Breast epithelium (tissue), 3 donors: ENCODE measurements around the gene PGA5.

Experiments used
- POLR2A ChIP-seq: fragments of 450-650 bp; IDR thresholded peaks from one replicate; pipeline ENCODE4 v1.6.1; 2016; ENCODE audit warnings: antibody characterized with exemption, mild to moderate bottlenecking, moderate library complexity
- POLR2AphosphoS5 ChIP-seq, 3 donors: sonication (generic); formaldehyde crosslinking; IDR thresholded peaks; one replicate each; pipeline ENCODE4 v1.6.1; 2017; ENCODE audit warnings: antibody characterized with exemption in 3 of 3
- TF ChIP-seq, protein P1 (sequence below), 3 donors: fragments of 450-650 bp; IDR thresholded peaks; one replicate each; pipeline ENCODE4 v1.5.1; 2016 to 2017; ENCODE audit warnings: antibody characterized with exemption in 3 of 3, mild to moderate bottlenecking in 3 of 3, moderate library complexity in 3 of 3

DNA sequence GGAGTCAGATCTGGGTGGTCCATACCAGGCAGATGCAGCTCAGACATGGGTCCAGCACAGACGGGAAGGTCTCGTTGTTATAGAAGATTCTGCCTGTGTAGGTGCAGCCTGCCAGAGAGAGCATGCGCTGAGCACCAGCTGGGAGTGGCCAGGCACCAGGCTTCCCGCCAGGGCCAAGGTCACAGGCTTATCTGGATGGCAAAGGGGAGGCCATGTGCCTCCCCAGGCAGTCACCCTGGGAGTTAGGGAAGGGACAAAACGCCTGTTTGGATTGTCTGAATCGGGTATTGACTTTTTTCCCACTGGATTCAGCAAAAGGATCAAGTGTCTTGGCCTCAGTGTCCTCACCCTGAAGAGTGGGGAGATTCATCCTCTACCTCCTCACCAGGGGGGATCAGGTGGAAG lies 26.5 kb downstream of the PGA5 start:
- TF ChIP-seq, protein P1, sequence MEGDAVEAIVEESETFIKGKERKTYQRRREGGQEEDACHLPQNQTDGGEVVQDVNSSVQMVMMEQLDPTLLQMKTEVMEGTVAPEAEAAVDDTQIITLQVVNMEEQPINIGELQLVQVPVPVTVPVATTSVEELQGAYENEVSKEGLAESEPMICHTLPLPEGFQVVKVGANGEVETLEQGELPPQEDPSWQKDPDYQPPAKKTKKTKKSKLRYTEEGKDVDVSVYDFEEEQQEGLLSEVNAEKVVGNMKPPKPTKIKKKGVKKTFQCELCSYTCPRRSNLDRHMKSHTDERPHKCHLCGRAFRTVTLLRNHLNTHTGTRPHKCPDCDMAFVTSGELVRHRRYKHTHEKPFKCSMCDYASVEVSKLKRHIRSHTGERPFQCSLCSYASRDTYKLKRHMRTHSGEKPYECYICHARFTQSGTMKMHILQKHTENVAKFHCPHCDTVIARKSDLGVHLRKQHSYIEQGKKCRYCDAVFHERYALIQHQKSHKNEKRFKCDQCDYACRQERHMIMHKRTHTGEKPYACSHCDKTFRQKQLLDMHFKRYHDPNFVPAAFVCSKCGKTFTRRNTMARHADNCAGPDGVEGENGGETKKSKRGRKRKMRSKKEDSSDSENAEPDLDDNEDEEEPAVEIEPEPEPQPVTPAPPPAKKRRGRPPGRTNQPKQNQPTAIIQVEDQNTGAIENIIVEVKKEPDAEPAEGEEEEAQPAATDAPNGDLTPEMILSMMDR (IDR thresholded peaks at IDR 0.05), result no peak
- TF ChIP-seq POLR2A, result no peak
- no peak for TF ChIP-seq POLR2AphosphoS5 (IDR thresholded peaks at IDR 0.05)
